HEK293 (cell line): ENCODE measurements around the gene PRDM10.

Experiments used
- CTCF ChIP-seq: fragments of 450-650 bp; formaldehyde crosslinking; IDR thresholded peaks from 2 replicates; pipeline ENCODE4 v1.5.1; 2016; ENCODE audit warnings: missing biosample characterization, missing genetic modification characterization
- SCRT2 ChIP-seq: fragments of 450-650 bp; formaldehyde crosslinking; IDR thresholded peaks from 2 replicates; pipeline ENCODE4 v1.5.1; 2016; ENCODE audit warnings: missing biosample characterization, missing genetic modification characterization
- ZNF114 ChIP-seq: fragments of 450-650 bp; formaldehyde crosslinking; IDR thresholded peaks from 2 replicates; pipeline ENCODE4 v1.5.0; 2017; ENCODE audit warnings: missing biosample characterization, missing genetic modification characterization

GRCh38 chr11:129968591-129969419 is 33.8 kb downstream of the PRDM10 start:
- TF ChIP-seq ZNF114 (tag by site-specific recombination): no peak
- TF ChIP-seq CTCF (tag by site-specific recombination): no peak
- no peak for TF ChIP-seq SCRT2 (tag by site-specific recombination)
